NCI-H128 (cell line): ENCODE data around the gene DYNC2I2.
"Not testable (repeated sequence)": the region's sequence is repeated elsewhere in the genome, so short reads cannot be mapped to it uniquely, and the experiment has no call there.

Experiments used
- DNase-seq: peaks from one replicate; lab custom pipeline; 2025; ENCODE audit not compliant: unreplicated experiment; lab: John Stamatoyannopoulos, UW

DYNC2I2 gene

GRCh38 chr9:128619779-128620178 lies 36.9 kb downstream of the DYNC2I2 start:
- DNase-seq, result no peak

DNA sequence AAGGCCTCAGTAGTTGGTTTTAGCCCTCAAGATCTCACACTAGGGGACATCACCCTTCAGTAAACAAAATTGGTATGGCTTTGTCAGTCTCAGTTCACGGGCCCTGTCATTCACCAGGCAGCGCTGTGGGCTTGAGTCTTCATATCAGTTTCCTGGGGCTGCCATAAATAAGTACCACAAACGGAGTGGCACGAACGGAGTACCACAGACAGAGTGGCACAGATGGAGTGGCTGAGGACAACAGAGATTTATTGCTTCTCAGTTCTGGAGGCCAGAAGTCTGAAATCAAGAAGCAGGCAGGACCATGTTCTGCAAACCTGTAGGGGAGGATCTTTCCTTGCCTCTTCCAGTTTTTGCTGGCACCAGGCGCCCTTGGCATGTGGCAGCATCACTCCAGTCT lies 37.5 kb downstream of the DYNC2I2 start:
- DNase-seq, result no peak

DNA sequence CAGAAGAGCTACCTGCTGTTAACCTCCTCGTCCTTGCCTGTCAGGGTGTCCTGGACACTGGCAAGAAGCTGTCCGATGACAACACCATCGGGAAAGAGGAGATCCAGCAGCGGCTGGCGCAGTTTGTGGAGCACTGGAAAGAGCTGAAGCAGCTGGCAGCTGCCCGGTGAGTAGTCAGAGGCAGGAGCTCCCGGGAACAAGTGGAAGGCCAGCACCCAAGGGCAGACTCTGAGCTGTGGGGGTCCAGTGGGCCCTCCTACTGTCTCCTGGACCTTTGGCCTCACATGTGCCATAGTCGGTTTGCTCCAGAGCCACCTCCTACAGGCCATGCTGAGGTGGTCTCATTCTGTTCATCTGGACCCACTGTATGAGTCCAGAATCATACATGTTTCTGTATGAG lies 38.7 kb downstream of the DYNC2I2 start:
- no peak for DNase-seq

DNA sequence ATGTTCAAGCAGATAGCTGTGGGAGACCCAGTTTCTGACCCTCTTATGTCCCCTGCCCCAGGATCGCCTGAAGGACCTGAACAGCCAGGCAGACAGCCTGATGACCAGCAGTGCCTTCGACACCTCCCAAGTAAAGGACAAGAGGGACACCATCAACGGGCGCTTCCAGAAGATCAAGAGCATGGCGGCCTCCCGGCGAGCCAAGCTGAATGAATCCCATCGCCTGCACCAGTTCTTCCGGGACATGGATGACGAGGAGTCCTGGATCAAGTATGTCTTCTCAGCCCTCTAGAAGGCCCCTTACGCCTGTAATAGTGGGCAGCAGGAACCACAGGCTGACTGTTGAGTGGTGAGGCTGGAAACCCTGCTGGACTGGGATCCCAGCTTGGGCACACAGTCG lies 41.1 kb downstream of the DYNC2I2 start:
- no peak for DNase-seq

DNA sequence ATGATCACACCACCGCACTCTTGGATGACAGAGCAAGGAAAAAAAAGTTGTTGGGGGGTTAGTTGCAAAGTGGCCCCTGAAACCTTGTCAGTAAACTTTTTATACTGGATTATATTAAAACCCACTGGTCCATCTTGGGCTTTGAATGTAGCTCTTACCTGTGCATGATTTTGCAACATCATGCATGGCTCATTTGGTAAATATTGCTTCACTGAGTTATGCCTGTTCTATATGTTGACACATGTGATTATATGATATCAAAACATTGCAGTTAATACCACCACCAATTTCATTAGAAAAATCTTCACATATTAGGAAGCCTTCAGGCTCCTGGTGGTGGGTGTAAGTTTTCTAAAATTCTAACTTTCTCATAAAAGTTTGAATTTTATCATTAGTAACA lies 41.9 kb downstream of the DYNC2I2 start:
- no peak for DNase-seq

- no peak for DNase-seq
Observed at GRCh38 chr9:128611600-128612394, 44.9 kb downstream of the DYNC2I2 start.

GRCh38 chr9:128610897-128611296 lies 45.8 kb downstream of the DYNC2I2 start:
- DNase-seq, result no peak

- peak; percentile 20 for DNase-seq
Observed at GRCh38 chr9:128607642-128608350, 48.9 kb downstream of the DYNC2I2 start.

- no peak for DNase-seq
Observed at GRCh38 chr9:128603697-128604096, 53.0 kb downstream of the DYNC2I2 start.

GRCh38 chr9:128600099-128600498 lies 56.5 kb downstream of the DYNC2I2 start:
- no peak for DNase-seq

- no peak for DNase-seq
Observed at GRCh38 chr9:128595471-128595870, 61.2 kb downstream of the DYNC2I2 start.

DNA sequence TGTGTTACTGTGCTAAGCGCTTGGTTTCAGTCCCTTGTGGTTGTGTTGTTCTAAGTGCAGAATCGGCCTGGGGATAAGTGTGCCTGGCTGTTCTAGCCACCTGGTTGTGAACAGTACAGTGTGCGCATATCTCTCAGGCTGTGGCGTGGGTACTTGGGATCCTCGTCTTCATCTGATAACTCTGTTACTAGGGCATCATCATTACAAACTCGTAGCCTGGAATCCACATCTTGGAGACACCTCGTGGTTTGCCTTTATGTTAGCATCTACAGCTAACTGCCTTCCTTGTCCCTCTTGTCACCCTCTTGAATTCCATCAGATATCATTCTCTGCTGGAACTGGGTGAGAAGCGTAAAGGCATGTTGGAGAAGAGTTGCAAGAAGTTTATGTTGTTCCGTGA lies 62.8 kb downstream of the DYNC2I2 start:
- no peak for DNase-seq

DNA sequence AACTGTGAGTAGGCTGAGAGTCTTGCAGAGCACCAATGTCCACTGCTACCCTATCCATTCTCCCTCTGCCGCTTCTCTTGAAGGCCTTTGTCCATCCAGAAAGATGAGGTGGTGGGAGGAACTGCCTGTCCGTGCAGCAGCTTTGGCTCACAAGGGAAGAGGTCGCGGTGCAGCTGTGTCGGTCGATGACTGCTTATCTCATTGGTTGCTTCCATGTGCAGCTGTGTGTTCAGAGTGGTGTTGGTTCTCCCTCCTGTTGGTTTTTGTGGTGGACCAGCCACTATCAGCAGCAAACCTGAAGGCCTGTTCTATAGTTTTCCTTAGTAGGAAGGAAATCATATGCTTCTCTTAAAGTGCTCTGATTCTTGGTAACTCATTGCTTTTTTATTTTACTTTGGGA lies 63.6 kb downstream of the DYNC2I2 start:
- DNase-seq, result no peak

DNA sequence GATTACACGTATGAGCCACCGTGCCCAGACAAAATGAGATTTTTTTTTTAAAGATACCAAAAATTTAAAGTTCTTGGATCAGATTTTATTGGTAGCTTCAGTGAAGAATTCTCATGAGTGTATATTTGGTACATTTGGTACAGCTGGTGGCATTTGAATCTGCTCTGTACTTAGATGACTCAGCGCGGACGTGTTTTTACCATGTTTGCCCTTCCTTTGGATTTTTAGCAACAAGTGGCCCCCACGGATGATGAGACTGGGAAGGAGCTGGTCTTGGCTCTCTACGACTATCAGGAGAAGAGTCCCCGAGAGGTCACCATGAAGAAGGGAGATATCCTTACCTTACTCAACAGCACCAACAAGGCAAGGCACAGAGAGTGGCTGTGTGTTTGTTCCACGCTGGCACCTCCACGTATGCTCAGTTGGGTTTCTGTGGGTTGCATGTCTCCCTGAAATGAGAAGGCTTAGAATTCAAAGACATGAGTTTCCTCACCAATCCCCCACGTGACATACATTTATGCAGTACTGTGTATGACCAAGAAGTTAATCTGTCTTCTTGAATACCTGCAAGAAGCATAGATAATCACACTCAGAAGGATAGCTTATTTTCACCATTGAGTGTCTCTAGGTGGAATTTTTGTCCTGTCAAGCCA lies 67.9 kb downstream of the DYNC2I2 start:
- no peak for DNase-seq

DNA sequence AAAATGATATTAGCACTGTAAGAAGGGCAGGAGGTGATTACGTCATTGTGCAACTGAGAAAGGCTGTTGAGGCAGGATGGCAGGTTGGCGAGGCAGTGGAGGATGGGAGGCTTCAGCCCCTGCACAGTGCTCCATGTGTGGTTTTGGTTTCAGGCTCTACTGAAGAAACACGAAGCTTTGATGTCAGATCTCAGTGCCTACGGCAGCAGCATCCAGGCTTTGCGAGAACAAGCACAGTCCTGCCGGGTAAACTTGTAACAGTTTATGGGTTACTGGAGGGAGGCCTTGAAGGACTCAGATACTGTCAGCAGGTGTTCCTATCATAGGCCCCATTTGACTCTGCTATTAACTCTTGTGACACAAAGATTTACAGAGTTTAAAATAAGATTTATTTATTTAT lies 69.2 kb downstream of the DYNC2I2 start:
- DNase-seq, result no peak

GRCh38 chr9:128586934-128587333 lies 69.7 kb downstream of the DYNC2I2 start:
- not testable (repeated sequence) for DNase-seq

GRCh38 chr9:128585155-128585554 lies 71.5 kb downstream of the DYNC2I2 start:
- not testable (repeated sequence) for DNase-seq
